AG04449 (cell line): ENCODE data around the gene PALLD.

Experiments
- CTCF ChIA-PET: fragments of 350-600 bp; formaldehyde crosslinking; extraction: SDS; loops from one replicate; lab custom pipeline; 2021; ENCODE audit warnings: antibody characterized with exemption; lab: Yijun Ruan, JAX
- POLR2A ChIA-PET: fragments of 400-600, 350-600 bp; formaldehyde crosslinking; extraction: SDS; loops from one replicate; lab custom pipeline; 2020; ENCODE audit warnings: antibody characterized with exemption, inconsistent platforms; lab: Yijun Ruan, JAX
- DNase-seq: peaks from one replicate; pipeline ENCODE4 v3.0.0-alpha.2; 2010; ENCODE audit warnings: low read depth, low spot score
- H3K4me3 ChIP-seq: 2 replicates; pipeline ENCODE4 v1.5.1; 2011; ENCODE audit warnings: low read depth, mild to moderate bottlenecking, control low read depth, low read length
- TF ChIP-seq, protein P1 (sequence below): IDR thresholded peaks from one replicate; pipeline ENCODE4 v1.5.1; 2011; ENCODE audit warnings: mild to moderate bottlenecking, moderate library complexity, low read length, control low read depth, inconsistent platforms; ENCODE audit not compliant: insufficient read depth; ENCODE audit errors: missing control alignments

The PALLD gene

DNA sequence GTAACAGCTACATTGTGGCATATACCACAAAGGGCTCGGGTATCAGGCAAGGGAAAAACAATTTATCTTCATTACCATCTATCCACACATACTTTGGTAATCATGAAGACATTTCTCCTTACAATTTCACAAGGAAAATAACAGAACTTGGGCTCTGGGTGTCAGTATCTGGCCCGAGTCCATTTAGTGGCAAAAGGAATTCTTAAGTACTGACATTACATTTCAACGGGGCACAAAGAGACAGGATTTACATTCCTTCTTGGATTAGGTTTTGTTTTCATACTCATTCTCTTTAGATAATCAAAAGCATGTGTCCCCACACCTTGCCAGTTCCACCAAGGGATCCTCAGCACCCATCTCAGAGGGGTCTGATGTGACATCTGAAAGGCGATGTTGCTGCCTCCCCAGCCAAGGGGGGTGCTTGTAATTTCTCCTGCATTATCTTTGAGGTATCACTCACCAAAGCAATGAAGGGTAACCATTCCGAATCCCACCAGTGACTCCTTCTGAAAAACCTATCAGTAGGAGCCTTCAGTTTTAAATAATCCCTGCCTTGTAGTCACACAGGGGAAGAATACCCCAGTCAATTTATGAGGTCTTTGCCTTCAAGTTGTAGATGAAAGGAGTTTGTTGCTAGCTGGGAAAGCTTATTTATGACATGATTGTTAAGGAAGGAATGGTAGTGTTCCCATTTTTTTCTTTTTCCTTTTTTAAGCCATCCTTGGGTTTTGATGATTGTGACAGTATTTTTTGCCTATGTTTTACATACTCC is 118.6 kb downstream of the PALLD start:
- peak; percentile 79 for DNase-seq
- ChIA-PET CTCF (interaction anchor here (0.8 to 1.2 kb wide), 4 partner anchors 15 to 49 kb away, joined by 3 to 5 read pairs (median 4); no protein-coding TSS in a partner anchor), POLR2A (interaction anchor here (1.2 kb wide), 1 partner anchor 19 kb away, joined by 3 read pairs; no protein-coding TSS in a partner anchor)
- TF ChIP-seq, protein P1, sequence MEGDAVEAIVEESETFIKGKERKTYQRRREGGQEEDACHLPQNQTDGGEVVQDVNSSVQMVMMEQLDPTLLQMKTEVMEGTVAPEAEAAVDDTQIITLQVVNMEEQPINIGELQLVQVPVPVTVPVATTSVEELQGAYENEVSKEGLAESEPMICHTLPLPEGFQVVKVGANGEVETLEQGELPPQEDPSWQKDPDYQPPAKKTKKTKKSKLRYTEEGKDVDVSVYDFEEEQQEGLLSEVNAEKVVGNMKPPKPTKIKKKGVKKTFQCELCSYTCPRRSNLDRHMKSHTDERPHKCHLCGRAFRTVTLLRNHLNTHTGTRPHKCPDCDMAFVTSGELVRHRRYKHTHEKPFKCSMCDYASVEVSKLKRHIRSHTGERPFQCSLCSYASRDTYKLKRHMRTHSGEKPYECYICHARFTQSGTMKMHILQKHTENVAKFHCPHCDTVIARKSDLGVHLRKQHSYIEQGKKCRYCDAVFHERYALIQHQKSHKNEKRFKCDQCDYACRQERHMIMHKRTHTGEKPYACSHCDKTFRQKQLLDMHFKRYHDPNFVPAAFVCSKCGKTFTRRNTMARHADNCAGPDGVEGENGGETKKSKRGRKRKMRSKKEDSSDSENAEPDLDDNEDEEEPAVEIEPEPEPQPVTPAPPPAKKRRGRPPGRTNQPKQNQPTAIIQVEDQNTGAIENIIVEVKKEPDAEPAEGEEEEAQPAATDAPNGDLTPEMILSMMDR: no peak
- no peak overlapping the region for H3K4me3 ChIP-seq

DNA sequence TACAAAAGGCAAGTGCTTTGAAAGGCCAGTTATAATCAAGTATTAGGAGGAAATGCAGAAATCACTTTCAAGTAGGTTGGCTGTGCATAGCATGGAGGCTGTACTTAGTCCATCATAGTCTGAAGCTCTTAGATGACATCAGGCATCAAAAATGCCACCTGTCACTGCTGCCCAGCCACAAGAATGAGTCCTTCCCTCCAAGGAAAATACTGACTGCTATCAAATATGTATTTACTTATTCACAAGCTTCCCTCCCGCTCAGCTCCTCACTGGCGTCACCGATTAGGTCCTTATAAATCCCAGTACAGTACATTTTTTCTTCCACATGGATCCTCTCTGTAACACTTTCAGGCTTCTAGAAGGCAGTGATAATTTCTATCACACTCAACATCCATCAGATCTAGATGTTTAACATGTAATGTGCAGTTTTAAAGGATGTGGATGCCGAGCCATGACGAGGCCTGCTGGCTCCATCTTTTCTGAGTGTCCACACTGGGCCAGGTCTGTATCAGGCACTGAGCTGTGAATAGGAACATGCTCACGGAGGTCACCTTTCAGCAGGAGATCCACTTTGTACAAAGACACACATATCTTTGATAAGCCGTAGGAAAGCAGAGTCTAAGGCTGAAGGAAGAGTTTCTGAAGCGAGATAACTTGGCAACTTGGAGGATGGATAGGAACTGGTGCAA is 121.9 kb downstream of the PALLD start:
- DNase-seq: no peak
- no peak overlapping the region for H3K4me3 ChIP-seq
- POLR2A ChIA-PET: interaction anchor here (0.6 to 1.6 kb wide), 4 partner anchors 16 to 948 kb away, joined by 3 to 8 read pairs (median 4); no protein-coding TSS in a partner anchor
- TF ChIP-seq, protein P1: no peak
- CTCF ChIA-PET: interaction anchor here (0.9 to 1.9 kb wide), 5 partner anchors 9 to 33 kb away, joined by 4 to 6 read pairs (median 5); no protein-coding TSS in a partner anchor

DNA sequence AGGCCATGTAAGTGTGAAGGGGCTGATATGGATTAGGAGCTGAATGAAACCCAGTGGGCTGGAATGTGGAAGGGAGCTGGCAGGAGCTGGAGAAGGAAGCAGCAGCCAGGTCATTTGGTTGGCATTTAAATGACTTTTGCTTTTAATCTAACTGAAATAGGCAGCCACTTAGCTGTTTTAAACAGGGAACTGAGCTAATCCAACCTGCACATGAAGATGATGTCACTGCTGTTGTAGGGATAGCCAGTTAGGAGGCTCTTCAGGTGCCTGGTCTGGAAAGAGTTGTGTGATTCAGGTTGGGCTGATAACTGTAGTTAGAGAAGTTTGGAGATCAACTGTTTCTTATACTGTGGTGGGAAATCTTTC is 122.4 kb downstream of the PALLD start:
- H3K4me3 ChIP-seq: no peak overlapping the region
- no peak for DNase-seq
- TF ChIP-seq, protein P1: no peak
- CTCF ChIA-PET: interaction anchor here (1.0 to 1.5 kb wide), 4 partner anchors 13 to 91 kb away, joined by 3 to 6 read pairs (median 4); no protein-coding TSS in a partner anchor
- POLR2A ChIA-PET: interaction anchor here (0.9 to 1.6 kb wide), 2 partner anchors 15 to 213 kb away, joined by 4 to 8 read pairs; no protein-coding TSS in a partner anchor

DNA sequence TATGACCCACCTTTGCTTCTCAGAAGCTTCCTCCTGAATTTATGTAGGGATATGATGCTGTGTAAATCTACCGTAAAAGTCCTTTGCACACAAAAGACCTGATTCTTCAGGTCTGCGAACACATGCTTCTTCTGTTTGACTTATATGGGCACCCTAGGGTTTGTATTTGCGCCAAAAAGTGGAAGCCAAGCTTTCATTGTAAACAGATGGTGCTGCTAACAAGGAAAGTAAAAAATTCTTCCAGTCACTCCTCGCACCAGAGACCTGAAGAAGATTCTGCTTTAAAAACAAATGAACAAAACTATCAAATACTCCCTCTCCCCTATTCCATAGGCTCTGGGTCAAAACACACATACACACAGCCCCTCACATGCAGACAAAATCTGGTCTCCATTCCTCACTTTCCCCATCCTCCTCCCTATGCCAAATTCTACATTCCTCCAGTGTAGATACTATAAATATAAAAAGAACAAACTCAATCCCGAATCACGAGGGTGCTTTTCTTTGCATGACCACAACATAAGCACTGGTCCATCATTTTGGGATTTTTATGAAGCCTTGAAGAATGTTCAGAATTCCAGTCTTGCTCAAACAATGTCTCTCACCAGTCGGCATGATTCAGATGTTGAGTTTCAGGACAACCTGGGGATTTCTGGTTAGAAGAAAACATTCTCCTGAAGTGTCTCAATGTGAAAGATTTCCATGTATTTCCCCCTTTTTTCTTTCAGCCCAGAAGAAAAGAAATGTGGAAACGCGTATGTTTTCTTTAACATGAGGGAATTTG is 125.1 kb downstream of the PALLD start:
- ChIA-PET CTCF (interaction anchor here (0.7 kb wide), 1 partner anchor 116 kb away, joined by 3 read pairs; no protein-coding TSS in a partner anchor), POLR2A (no interaction called here)

DNA sequence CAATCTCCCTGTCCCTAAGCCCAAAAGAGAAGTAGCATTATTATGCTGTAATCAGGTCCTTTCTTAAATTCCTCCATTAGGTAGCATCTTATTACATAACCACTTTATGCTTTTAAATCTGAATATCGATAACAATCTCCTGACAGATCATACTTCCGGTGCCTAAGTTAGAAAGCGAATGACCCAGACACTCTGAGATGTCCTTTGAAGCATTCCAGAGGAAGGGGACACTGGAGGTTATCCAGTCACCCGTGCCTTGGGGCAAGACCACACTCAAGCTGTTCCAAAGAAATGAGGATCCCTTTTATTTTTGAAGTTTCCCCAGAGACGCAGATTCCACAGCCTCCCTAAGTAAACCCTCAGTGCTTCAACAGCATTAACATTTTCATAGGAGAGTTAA is 125.7 kb downstream of the PALLD start:
- POLR2A ChIA-PET: no interaction called here

More for the DNA sequence above, 125.1 kb downstream of the PALLD start:
- TF ChIP-seq, protein P1: no peak
- H3K4me3 ChIP-seq: no peak overlapping the region
- DNase-seq: peak; percentile 73

More for the DNA sequence above, 125.7 kb downstream of the PALLD start:
- TF ChIP-seq, protein P1: no peak
- no peak overlapping the region for H3K4me3 ChIP-seq
- DNase-seq: no peak
- CTCF ChIA-PET: interaction anchor here (0.9 to 1.0 kb wide), 3 partner anchors 9 to 37 kb away, joined by 3 to 4 read pairs (median 3); no protein-coding TSS in a partner anchor
